Right lobe of liver (tissue), 6 donors: Measurements from ENCODE around the gene FGF13. TPM values are rescaled to one million over a fixed set of nuclear protein-coding genes. Genes with fewer than 3 reads are reported as not detected.

Source experiments
- ATAC-seq, 4 donors: fragments of 200-7000 bp; cut with Tn5 transposase; one replicate each; pipeline ENCODE4 v1.9.1; 2020; ENCODE audit warnings: mild to moderate bottlenecking in 4 of 4, moderate library complexity in 4 of 4
- DNase-seq, 3 donors: peaks; one replicate each; pipeline ENCODE4 v3.0.0-alpha.2; 2020
- H3K27ac ChIP-seq, 3 donors: fragments of 200-600 bp; one replicate each; pipeline ENCODE4 v1.8.0; 2022
- H3K27me3 ChIP-seq, 2 donors: fragments of 200-600 bp; one replicate each; pipeline ENCODE4 v1.8.0; 2022
- H3K36me3 ChIP-seq, 4 donors: fragments of 200-600 bp; sonication (generic) in 1 of 4; one replicate each; pipeline versions ENCODE4 v1.5.1 to v1.8.0; 2017 to 2022; ENCODE audit warnings: control low read depth in 1 of 4
- H3K4me1 ChIP-seq, 4 donors: fragments of 200-600 bp; sonication (generic) in 1 of 4; one replicate each; pipeline versions ENCODE4 v1.5.1 to v1.8.0; 2017 to 2022; ENCODE audit warnings: control low read depth in 1 of 4
- H3K4me3 ChIP-seq, 3 donors: fragments of 200-600 bp; one replicate each; pipeline ENCODE4 v1.8.0; 2022
- H3K9me3 ChIP-seq, 4 donors: fragments of 200-600 bp; sonication (generic) in 1 of 4; one replicate each; pipeline versions ENCODE4 v1.5.1 to v1.8.0; 2017 to 2022; ENCODE audit warnings: control low read depth in 1 of 4
- CTCF ChIP-seq, 4 donors: fragments of 200-600 bp in 3 of 4; fragments of 450-650 bp in 1 of 4; IDR thresholded peaks; one replicate each; pipeline versions ENCODE4 v1.5.1 to v1.8.0; 2016 to 2022; ENCODE audit warnings: antibody characterized with exemption in 4 of 4, mild to moderate bottlenecking in 2 of 4
- POLR2A ChIP-seq: fragments of 450-650 bp; IDR thresholded peaks from one replicate; pipeline ENCODE4 v1.6.1; 2017; ENCODE audit warnings: antibody characterized with exemption, mild to moderate bottlenecking
- WGBS: methylation state at CpG from one replicate; pipeline ENCODE4 v1.1.6; 2018; ENCODE audit warnings: low coverage, low lambda C conversion rate; ENCODE audit not compliant: insufficient coverage; ENCODE audit errors: missing lambda C conversion rate; 5-methylcytosine and 5-hydroxymethylcytosine counted together
- intact Hi-C, 2 donors: fragments of 100-400 bp; cut with DNase I; formaldehyde crosslinking; loops; one replicate each; pipeline versions ENCODE4 v1.11.2 to v1.14.1; 2022
- total RNA-seq, 6 experiments: library from RNA; depleted of rRNA in 2 of 6; stranded (reverse); fragments of >200 nt in 2 of 6; fragmentation: NEBNext Ultra II Directional in 3 of 6; extraction: Animal tissue kit (Norgen Biotek cat#: 25700) in 3 of 6; gene quantifications; one replicate each; pipeline versions ENCODE4 v1.1.0 to v1.2.4, GENCODE V29; 2016 to 2023
- donor health status: DM: no; HTN: yes; CAD: no.
- donor health status: DM: no; HTN: no; CAD: no.
- donor health status: DM: no; HTN: no; CAD: no.
- donor health status: DM: no; HTN: yes; CAD: no.
- donor health status: DM: no; HTN: yes; CAD: no.

Gene FGF13
- total RNA-seq, 6 experiments from 2014 or later, result 0.37 to 2.8 (median 1.1) TPM

GRCh38 chrX:138669693-138670092 is 41.8 kb downstream of the FGF13 start:
- no peaks in the 10 kb centered on the region for H3K36me3 ChIP-seq
- intact Hi-C loops, result no loop called here
- WGBS, result 6% methylated on average over 2 of the region's 2 CpGs
- no peak overlapping the region for H3K27ac ChIP-seq
- H3K9me3 ChIP-seq, result no peaks in the 10 kb centered on the region
- DNase-seq (no peak), ATAC-seq (no peak)
- TF ChIP-seq CTCF (IDR thresholded peaks at IDR 0.05), result no peak
- no peak for TF ChIP-seq POLR2A
- no peaks in the 10 kb centered on the region for H3K4me1 ChIP-seq
- H3K4me3 ChIP-seq, result no peak overlapping the region
- H3K27me3 ChIP-seq, result peaks cover 0 to 8% of the 10 kb centered on the region in 2 donors

- WGBS, result 42% methylated on average over 1 of the region's 1 CpG
- Histone ChIP-seq H3K36me3 (no peaks in the 10 kb centered on the region), H3K27ac (no peak overlapping the region), H3K4me3 (no peak overlapping the region), H3K4me1 (no peaks in the 10 kb centered on the region), H3K27me3 (peaks cover 0 to 8% of the 10 kb centered on the region in 2 donors), H3K9me3 (no peaks in the 10 kb centered on the region)
- intact Hi-C loops, result no loop called here
- TF ChIP-seq POLR2A, result no peak
- TF ChIP-seq CTCF (IDR thresholded peaks at IDR 0.05), result no peak
- DNase-seq (no peak), ATAC-seq (no peak)
Measured at GRCh38 chrX:138664466-138664865, 47.1 kb downstream of the FGF13 start.

DNA sequence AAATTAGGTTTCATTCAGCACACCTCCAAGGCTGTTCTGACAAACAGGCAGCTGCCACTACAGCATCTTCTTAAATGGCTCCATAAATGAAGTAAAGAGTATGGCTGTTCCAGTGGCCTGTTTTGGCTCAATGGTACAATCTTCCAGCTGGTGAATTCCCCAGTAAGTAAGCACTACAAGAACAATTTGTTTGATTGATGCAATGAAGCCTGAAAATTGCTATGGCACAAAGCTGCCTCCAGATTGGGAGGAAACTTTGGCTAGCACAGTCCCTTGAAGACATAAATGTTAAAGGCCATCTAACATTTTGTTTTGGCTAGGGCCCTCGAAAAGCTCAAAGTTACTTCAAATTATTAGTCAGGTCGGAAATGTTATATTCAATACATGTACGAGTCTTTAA is 47.5 kb downstream of the FGF13 start:
- intact Hi-C loops, result no loop called here
- no peaks in the 10 kb centered on the region for H3K36me3 ChIP-seq
- no peaks in the 10 kb centered on the region for H3K4me1 ChIP-seq
- WGBS, result 57% methylated on average over 3 of the region's 3 CpGs
- peaks cover 0 to 8% of the 10 kb centered on the region in 2 donors for H3K27me3 ChIP-seq
- no peaks in the 10 kb centered on the region for H3K9me3 ChIP-seq
- no peak overlapping the region for H3K4me3 ChIP-seq
- DNase-seq, result no peak
- TF ChIP-seq POLR2A (no peak), CTCF (IDR thresholded peaks at IDR 0.05) (no peak)
- no peak for ATAC-seq
- no peak overlapping the region for H3K27ac ChIP-seq

- Histone ChIP-seq H3K4me1 (no peaks in the 10 kb centered on the region), H3K9me3 (no peaks in the 10 kb centered on the region), H3K4me3 (no peak overlapping the region), H3K36me3 (no peaks in the 10 kb centered on the region), H3K27ac (no peak overlapping the region), H3K27me3 (no peaks in the 10 kb centered on the region)
- intact Hi-C loops, result no loop called here
- no peak for TF ChIP-seq POLR2A
- no peak for TF ChIP-seq CTCF (IDR thresholded peaks at IDR 0.05)
- ATAC-seq (no peak), DNase-seq (no peak)
Measured at GRCh38 chrX:138651494-138651893, 60.0 kb downstream of the FGF13 start.

DNA sequence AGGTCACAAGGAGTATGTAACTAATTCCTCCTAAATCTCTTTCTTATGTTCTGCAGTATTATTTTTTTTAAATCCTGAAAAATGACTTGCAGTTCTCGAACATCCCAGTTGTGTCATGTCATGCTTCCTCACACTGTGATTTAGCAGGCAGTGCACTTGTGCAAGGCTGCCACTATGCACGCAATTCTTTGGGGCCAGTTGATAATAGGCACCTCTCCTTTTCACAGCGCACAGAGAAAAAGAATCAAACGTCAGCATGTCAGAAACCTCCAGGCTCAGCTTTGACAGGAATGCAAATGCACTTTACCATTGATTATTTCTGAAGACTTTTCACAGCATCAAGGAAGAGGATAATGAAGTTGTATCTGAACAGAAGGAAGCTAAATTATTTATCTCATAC is 62.9 kb downstream of the FGF13 start:
- Histone ChIP-seq H3K36me3 (no peaks in the 10 kb centered on the region), H3K27me3 (no peaks in the 10 kb centered on the region), H3K27ac (no peak overlapping the region), H3K9me3 (no peaks in the 10 kb centered on the region), H3K4me3 (no peak overlapping the region), H3K4me1 (no peaks in the 10 kb centered on the region)
- ATAC-seq (no peak), DNase-seq (no peak)
- TF ChIP-seq POLR2A (no peak), CTCF (IDR thresholded peaks at IDR 0.05) (no peak)
- 22% methylated on average over 4 of the region's 4 CpGs for WGBS
- intact Hi-C loops, result no loop called here
